ENCODE measurements around the gene LARGE1.

Gene LARGE1

DNA sequence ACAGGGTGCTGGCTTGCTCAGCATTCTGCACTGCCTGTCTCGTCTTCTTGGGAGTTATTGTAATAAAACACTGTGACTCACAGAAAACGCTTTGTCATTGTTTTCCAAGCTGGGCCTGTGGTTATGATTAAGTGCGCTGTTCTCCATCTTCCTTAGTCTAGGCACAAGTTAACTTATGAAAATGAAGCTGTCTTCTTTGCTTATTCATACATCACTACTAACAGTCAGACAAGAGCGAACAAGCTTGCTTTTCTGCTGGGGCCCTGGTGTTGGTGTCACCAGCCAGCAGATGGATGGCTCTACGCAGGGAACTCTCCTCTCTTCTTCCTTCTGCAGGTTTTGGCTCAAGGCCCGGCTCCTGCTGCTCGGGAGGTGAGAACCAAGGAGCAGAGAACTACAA is 482.0 kb downstream of the LARGE1 start:
- TF ChIP-seq, protein P1, sequence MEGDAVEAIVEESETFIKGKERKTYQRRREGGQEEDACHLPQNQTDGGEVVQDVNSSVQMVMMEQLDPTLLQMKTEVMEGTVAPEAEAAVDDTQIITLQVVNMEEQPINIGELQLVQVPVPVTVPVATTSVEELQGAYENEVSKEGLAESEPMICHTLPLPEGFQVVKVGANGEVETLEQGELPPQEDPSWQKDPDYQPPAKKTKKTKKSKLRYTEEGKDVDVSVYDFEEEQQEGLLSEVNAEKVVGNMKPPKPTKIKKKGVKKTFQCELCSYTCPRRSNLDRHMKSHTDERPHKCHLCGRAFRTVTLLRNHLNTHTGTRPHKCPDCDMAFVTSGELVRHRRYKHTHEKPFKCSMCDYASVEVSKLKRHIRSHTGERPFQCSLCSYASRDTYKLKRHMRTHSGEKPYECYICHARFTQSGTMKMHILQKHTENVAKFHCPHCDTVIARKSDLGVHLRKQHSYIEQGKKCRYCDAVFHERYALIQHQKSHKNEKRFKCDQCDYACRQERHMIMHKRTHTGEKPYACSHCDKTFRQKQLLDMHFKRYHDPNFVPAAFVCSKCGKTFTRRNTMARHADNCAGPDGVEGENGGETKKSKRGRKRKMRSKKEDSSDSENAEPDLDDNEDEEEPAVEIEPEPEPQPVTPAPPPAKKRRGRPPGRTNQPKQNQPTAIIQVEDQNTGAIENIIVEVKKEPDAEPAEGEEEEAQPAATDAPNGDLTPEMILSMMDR (IDR thresholded peaks at IDR 0.05; ENCODE audit: insufficient read depth, missing control alignments): no peak
- DNase-seq (ENCODE audit: insufficient read length, low spot score): no peak

DNA sequence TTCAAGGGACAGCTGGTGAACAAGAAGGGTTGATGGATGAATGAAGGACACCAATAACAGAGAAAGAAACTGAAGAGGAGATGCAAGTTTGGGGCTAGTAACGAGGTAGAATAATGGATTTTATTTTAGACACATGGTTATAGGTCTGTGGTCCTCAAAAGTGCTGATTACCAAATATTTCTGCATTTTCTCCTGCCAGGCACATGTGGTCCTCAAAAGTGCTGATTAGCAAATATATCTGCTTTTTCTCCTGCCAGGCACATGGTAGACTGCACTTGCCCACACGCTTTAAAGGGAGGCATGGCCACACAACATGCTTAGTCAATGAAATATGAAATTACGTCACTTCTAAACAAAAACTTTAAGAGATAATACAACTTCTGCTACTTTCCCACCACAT is 489.0 kb downstream of the LARGE1 start:
- FAIRE-seq: no peak
- DNase-seq (ENCODE audit: insufficient read length, low spot score): no peak
- TF ChIP-seq, protein P1 (IDR thresholded peaks at IDR 0.05; ENCODE audit: insufficient read depth, missing control alignments): no peak

More for the DNA sequence above, 482.0 kb downstream of the LARGE1 start:
- FAIRE-seq: no peak

DNA sequence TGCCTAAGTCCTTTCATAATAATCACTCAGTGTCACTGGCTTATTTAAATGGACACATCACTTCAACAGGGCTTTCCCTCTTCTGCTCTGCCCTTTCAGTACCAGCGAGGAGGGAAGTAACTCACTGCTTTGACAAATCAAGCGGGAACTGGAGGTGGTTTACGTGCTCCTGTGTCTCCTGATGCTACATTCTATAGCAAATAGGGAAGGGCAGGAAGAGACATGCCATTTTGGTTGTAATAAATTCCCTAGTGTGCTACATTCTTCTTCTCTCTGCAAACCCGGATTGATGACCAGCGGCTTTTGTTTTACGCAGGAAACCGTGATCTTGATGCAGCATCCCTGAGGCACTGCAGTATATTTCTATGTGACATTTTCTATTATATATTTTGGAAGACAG is 491.0 kb downstream of the LARGE1 start:
- FAIRE-seq (no peak), DNase-seq (ENCODE audit: insufficient read length, low spot score) (no peak)

DNA sequence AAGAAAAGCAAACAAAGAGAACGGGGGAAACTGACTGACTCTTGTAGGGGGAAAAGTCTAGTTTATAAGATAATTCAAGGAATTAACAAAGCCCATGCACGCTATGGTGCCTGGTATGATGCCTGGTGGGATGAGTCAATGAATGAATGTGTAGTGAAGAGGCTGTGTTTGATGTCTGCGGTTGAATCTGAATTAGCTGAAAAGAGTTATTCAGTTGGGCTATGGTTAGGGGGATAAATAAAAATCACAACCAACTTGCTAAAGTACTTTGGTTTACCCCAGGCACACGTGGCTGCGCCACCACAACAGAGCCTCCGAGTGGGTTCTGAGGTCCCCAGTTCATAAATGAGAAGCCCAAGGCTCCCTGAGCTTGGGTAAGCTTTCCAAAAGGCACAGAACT is 492.8 kb downstream of the LARGE1 start:
- DNase-seq (ENCODE audit: insufficient read length, low spot score) (no peak), FAIRE-seq (no peak)
- TF ChIP-seq, protein P1 (IDR thresholded peaks at IDR 0.05; ENCODE audit: insufficient read depth, missing control alignments): no peak

More for the DNA sequence above, 491.0 kb downstream of the LARGE1 start:
- TF ChIP-seq, protein P1 (IDR thresholded peaks at IDR 0.05; ENCODE audit: insufficient read depth, missing control alignments): no peak

DNA sequence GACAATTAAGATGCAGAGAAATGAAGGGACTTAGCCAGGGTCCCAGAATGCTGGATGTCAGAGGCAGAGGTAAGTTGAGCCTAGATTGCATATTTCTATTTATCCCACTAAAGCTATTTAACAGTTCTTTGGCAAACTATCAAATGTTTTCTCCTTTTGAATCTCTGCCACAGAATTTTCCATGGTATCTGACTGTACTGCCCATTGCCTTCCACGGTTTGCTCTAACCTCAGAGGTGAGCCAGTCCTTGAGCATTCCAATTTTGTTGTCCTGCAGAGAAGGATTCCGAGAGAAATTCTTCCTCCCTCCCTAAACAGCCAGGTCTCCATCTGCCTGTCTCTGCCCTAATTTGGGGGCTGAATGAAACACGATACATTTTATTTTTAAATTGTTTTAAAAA is 493.8 kb downstream of the LARGE1 start:
- TF ChIP-seq, protein P1 (IDR thresholded peaks at IDR 0.05; ENCODE audit: insufficient read depth, missing control alignments): no peak
- DNase-seq (ENCODE audit: insufficient read length, low spot score): no peak

DNA sequence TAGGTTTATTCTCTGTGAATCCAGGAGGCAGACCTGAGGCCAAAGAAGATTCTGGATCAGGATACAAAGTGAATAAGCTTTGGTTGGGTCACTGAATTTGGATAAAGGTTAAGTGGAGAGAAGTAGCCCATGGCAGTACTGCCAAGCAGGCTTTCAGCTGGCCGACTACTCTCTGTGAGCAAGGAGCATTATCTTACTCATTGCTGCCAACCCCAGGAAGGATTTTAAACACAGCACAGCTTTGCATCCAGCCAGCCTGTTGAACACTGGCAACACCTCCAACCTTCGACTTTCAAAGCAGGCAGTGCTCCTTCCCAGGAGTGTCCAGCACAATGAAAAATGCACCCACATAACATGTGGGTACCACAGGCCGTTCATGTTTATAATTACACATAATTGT is 498.4 kb downstream of the LARGE1 start:
- DNase-seq (ENCODE audit: insufficient read length, low spot score) (no peak), FAIRE-seq (no peak)
- TF ChIP-seq, protein P1 (IDR thresholded peaks at IDR 0.05; ENCODE audit: insufficient read depth, missing control alignments): no peak

More for the DNA sequence above, 493.8 kb downstream of the LARGE1 start:
- FAIRE-seq: no peak

DNA sequence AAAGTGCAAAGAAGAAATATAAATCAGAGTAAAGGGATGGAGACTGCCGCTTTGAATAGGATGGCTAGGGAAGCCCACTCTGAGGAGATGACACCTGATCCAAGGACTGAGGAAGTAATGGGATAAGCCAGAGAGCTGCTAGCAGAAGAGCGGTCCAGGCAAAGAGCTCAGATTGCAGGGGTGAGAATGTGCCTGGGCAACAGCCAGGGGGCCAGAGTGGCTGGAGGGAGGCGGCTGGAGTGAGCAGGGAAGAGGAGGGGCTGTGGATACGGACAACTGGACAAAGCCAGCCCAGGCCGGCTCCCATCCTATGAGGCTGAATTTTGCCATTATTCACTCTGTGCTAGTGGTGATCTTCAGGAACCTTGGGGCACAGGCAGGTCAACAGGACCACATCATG is 501.8 kb downstream of the LARGE1 start:
- no peak for FAIRE-seq
- DNase-seq (ENCODE audit: insufficient read length, low spot score): no peak
- TF ChIP-seq, protein P1 (IDR thresholded peaks at IDR 0.05; ENCODE audit: insufficient read depth, missing control alignments): no peak
